ENCODE data around the gene METTL8.

METTL8 gene

DNA sequence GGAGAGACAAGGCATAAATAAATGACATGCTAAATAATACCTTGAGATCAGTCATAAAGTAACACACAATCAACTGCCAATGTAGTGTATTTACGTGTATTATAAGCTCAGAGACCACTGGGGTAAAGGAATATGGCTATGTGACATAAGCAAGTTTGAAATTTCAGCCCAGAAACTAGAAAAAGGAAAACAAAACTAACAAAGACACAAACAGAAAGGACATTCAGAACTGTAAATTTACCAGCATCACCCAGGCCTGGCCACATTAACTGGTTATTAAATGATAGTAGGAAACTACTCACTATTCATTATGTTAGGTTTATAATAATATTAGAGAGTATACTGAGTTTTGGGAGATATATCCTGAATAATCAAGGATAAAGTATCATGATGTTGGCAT, 98.8 kb downstream of the METTL8 start:
- Histone ChIP-seq H4K20me1 (ENCODE audit: insufficient read depth, low read length) (no peaks in the 10 kb centered on the region), H3K4me1 (ENCODE audit: low read length) (no peaks in the 10 kb centered on the region), H3F3A (ENCODE audit: insufficient read depth, low read length) (no peaks in the 10 kb centered on the region), H3K27me3 (replicated peaks; ENCODE audit: insufficient read depth, low read length) (no peaks in the 10 kb centered on the region), H3K79me2 (ENCODE audit: low read length) (no peaks in the 10 kb centered on the region), H3K4me3 (ENCODE audit: low read length) (no peak overlapping the region), H3K9ac (ENCODE audit: low read length) (no peak overlapping the region), H3K9me3 (replicated peaks; ENCODE audit: insufficient read depth, low read length) (no peaks in the 10 kb centered on the region), H3K9me2 (replicated peaks; ENCODE audit: insufficient read depth, low read length) (no peaks in the 10 kb centered on the region), H3K4me2 (ENCODE audit: low read depth, low read length) (no peak overlapping the region), H3K36me3 (replicated peaks; ENCODE audit: insufficient read depth, low read length) (no peaks in the 10 kb centered on the region), H2AFZ (ENCODE audit: low read length) (no peak overlapping the region), H3K27ac (ENCODE audit: low read length) (no peak overlapping the region)
- DNase-seq = no peak
- TF ChIP-seq CTCF (IDR thresholded peaks at IDR 0.05; ENCODE audit: low read length) (no peak), EZH2 (optimal IDR thresholded peaks at IDR 0.05; ENCODE audit: low read depth, low read length) (no peak), EZH2phosphoT487 (IDR thresholded peaks at IDR 0.05; ENCODE audit: low read length) (no peak)

GRCh38 chr2:171334171-171334570, 99.6 kb downstream of the METTL8 start:
- DNase-seq = no peak
- no peaks in the 10 kb centered on the region for H3K79me2 ChIP-seq (ENCODE audit: low read length)
- no peak overlapping the region for H3K4me2 ChIP-seq (ENCODE audit: low read depth, low read length)
- no peaks in the 10 kb centered on the region for H3K9me2 ChIP-seq (replicated peaks; ENCODE audit: insufficient read depth, low read length)
- no peak overlapping the region for H3K27ac ChIP-seq (ENCODE audit: low read length)
- no peaks in the 10 kb centered on the region for H3K4me1 ChIP-seq (ENCODE audit: low read length)
- H3F3A ChIP-seq (ENCODE audit: insufficient read depth, low read length) = no peaks in the 10 kb centered on the region
- no peaks in the 10 kb centered on the region for H3K36me3 ChIP-seq (replicated peaks; ENCODE audit: insufficient read depth, low read length)
- no peaks in the 10 kb centered on the region for H4K20me1 ChIP-seq (ENCODE audit: insufficient read depth, low read length)
- H3K9me3 ChIP-seq (replicated peaks; ENCODE audit: insufficient read depth, low read length) = no peaks in the 10 kb centered on the region
- H3K9ac ChIP-seq (ENCODE audit: low read length) = no peak overlapping the region
- TF ChIP-seq EZH2 (optimal IDR thresholded peaks at IDR 0.05; ENCODE audit: low read depth, low read length) (no peak), EZH2phosphoT487 (IDR thresholded peaks at IDR 0.05; ENCODE audit: low read length) (no peak), CTCF (IDR thresholded peaks at IDR 0.05; ENCODE audit: low read length) (no peak)
- no peak overlapping the region for H3K4me3 ChIP-seq (ENCODE audit: low read length)
- no peaks in the 10 kb centered on the region for H3K27me3 ChIP-seq (replicated peaks; ENCODE audit: insufficient read depth, low read length)
- no peak overlapping the region for H2AFZ ChIP-seq (ENCODE audit: low read length)

DNA sequence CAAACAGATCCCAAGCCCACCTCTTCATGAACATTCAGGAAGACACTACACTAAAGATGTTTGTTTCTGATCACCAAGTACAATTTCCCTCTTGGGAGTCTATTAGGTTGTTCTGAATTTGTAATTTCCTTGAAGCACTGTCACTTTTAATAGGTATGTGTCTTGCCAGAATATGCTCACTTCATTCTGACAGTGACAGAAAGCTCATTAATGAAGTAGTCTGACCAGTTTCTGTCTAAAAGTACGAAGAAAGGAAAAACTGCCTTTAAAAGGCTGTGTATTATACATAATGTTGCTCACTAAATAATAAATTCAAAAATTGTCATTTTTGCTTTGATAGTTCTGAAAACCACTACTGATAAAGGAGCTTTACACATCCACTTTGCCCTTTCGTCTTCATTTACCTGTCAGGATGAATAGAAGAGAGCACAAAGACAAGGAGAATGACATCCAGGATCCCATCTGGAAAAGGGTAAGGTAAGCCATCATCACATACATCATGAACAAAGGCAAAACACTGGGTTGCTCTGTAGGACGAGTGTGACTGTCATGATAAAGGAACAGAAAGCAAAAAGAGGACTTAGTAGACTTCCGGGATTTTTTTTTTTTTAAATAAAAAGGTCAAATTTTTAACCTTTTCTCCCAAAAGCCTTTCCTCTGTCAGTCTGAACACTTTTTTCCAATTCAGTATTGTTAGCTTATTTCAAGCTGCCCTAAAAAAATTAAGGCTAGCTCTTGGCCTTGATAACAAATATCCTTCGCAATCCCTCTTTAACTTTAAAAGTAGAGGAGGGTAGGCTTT, 103.4 kb downstream of the METTL8 start:
- Histone ChIP-seq H3K9me3 (replicated peaks; ENCODE audit: insufficient read depth, low read length) (no peaks in the 10 kb centered on the region), H3K36me3 (replicated peaks; ENCODE audit: insufficient read depth, low read length) (no peaks in the 10 kb centered on the region), H3K4me2 (ENCODE audit: low read depth, low read length) (no peak overlapping the region), H3K4me3 (ENCODE audit: low read length) (no peak overlapping the region), H3K9ac (ENCODE audit: low read length) (no peak overlapping the region), H3K27me3 (replicated peaks; ENCODE audit: insufficient read depth, low read length) (no peaks in the 10 kb centered on the region), H2AFZ (ENCODE audit: low read length) (no peak overlapping the region), H3K27ac (ENCODE audit: low read length) (no peak overlapping the region), H3K9me2 (replicated peaks; ENCODE audit: insufficient read depth, low read length) (no peaks in the 10 kb centered on the region), H4K20me1 (ENCODE audit: insufficient read depth, low read length) (no peaks in the 10 kb centered on the region), H3K79me2 (ENCODE audit: low read length) (no peaks in the 10 kb centered on the region), H3K4me1 (ENCODE audit: low read length) (peaks cover 2% of the 10 kb centered on the region; the same call in 1 of the 2 replicates), H3F3A (ENCODE audit: insufficient read depth, low read length) (no peaks in the 10 kb centered on the region)
- no peak for DNase-seq
- no peak for TF ChIP-seq EZH2 (optimal IDR thresholded peaks at IDR 0.05; ENCODE audit: low read depth, low read length)
- no peak for TF ChIP-seq EZH2phosphoT487 (IDR thresholded peaks at IDR 0.05; ENCODE audit: low read length)
- TF ChIP-seq CTCF (IDR thresholded peaks at IDR 0.05; ENCODE audit: low read length) = no peak

Measured in MM.1S (cell line).